BJ (cell line): ENCODE results near the gene NRM. TPM values are rescaled to one million over a fixed set of nuclear protein-coding genes. Genes with fewer than 3 reads are reported as not detected.

Experiments used
- CTCF ChIA-PET: fragments of 350-600 bp; formaldehyde crosslinking; extraction: SDS; loops from one replicate; lab custom pipeline; 2021; ENCODE audit warnings: antibody characterized with exemption, inconsistent platforms; lab: Yijun Ruan, JAX
- POLR2A ChIA-PET: fragments of 300-600 bp; sonication (Branson Sonifier 250); formaldehyde crosslinking; extraction: SDS; loops from one replicate; lab custom pipeline; 2021; ENCODE audit warnings: antibody characterized with exemption; lab: Charles Lee
- DNase-seq: peaks from one replicate; pipeline ENCODE4 v3.0.0-alpha.2; 2011; ENCODE audit warnings: low read depth
- H3K27me3 ChIP-seq: 2 replicates; pipeline ENCODE4 v1.6.0; 2011; ENCODE audit warnings: low read length; ENCODE audit not compliant: control insufficient read depth, insufficient read depth
- H3K36me3 ChIP-seq: 2 replicates; pipeline ENCODE4 v1.5.1; 2011; ENCODE audit warnings: low read length; ENCODE audit not compliant: control insufficient read depth, insufficient read depth
- H3K4me3 ChIP-seq: 2 replicates; pipeline ENCODE4 v1.5.1; 2011; ENCODE audit warnings: low read depth, mild to moderate bottlenecking, control low read depth, low read length
- CTCF ChIP-seq: IDR thresholded peaks from 2 replicates; pipeline ENCODE4 v1.5.1; 2011; ENCODE audit warnings: low read depth, mild to moderate bottlenecking, control low read depth, inconsistent platforms, low read length, moderate library complexity; ENCODE audit not compliant: insufficient read depth
- polyA plus RNA-seq: library from polyadenylated mRNA; depleted of rRNA; stranded (reverse); fragments of >200 nt; gene quantifications from 2 replicates; pipeline ENCODE4 v1.2.3, GENCODE V29; 2011; rRNA removed
- small RNA-seq: library from RNA; depleted of rRNA; stranded (forward); fragments of <200 nt; gene quantifications from one replicate; pipeline ENCODE3, GENCODE V24; 2012; ENCODE audit warnings: low replicate concordance, low read depth; ENCODE audit not compliant: insufficient read length

Gene NRM
- polyA plus RNA-seq, 1 experiment = 19.7 TPM

GRCh38 chr6:30645989-30646388 is 44.8 kb downstream of the NRM start:
- Histone ChIP-seq H3K27me3 (no peaks in the 10 kb centered on the region), H3K36me3 (peaks cover 2% of the 10 kb centered on the region; the same call in 1 of the 2 replicates), H3K4me3 (no peak overlapping the region)
- no peak for DNase-seq
- ChIA-PET POLR2A (no interaction called here), CTCF (interaction anchor here (1.0 kb wide), 1 partner anchor 14 kb away, joined by 3 read pairs; no protein-coding TSS in a partner anchor)
- no peak for TF ChIP-seq CTCF

GRCh38 chr6:30644769-30645168 is 46.0 kb downstream of the NRM start:
- no peak for DNase-seq
- peaks cover 4% of the 10 kb centered on the region for H3K36me3 ChIP-seq
- ChIA-PET CTCF (no interaction called here), POLR2A (no interaction called here)
- H3K4me3 ChIP-seq = no peak overlapping the region
- H3K27me3 ChIP-seq = no peaks in the 10 kb centered on the region
- no peak for TF ChIP-seq CTCF

- no peak for TF ChIP-seq CTCF
- Histone ChIP-seq H3K27me3 (no peaks in the 10 kb centered on the region), H3K4me3 (no peak overlapping the region), H3K36me3 (peaks cover 4% of the 10 kb centered on the region)
- POLR2A ChIA-PET = no interaction called here
- CTCF ChIA-PET = no interaction called here
- no peak for DNase-seq
These were observed 47.1 kb downstream of the NRM start for GRCh38 chr6:30643656-30644055.

- ChIA-PET CTCF (interaction anchor here (1.0 kb wide), 1 partner anchor 31 kb away, joined by 3 read pairs; no protein-coding TSS in a partner anchor), POLR2A (interaction anchor here (0.6 kb wide), 1 partner anchor 26 kb away, joined by 7 read pairs; no protein-coding TSS in a partner anchor)
- H3K4me3 ChIP-seq = no peak overlapping the region
- H3K36me3 ChIP-seq = peaks cover 4% of the 10 kb centered on the region
- DNase-seq = no peak
- TF ChIP-seq CTCF = no peak
- H3K27me3 ChIP-seq = no peaks in the 10 kb centered on the region
These were observed 49.7 kb downstream of the NRM start for GRCh38 chr6:30641048-30641447.

GRCh38 chr6:30640481-30640880 is 50.3 kb downstream of the NRM start:
- POLR2A ChIA-PET = no interaction called here
- H3K36me3 ChIP-seq = peaks cover 4% of the 10 kb centered on the region
- TF ChIP-seq CTCF = no peak
- no peaks in the 10 kb centered on the region for H3K27me3 ChIP-seq
- DNase-seq = no peak
- CTCF ChIA-PET = interaction anchor here (1.0 kb wide), 1 partner anchor 31 kb away, joined by 3 read pairs; no protein-coding TSS in a partner anchor
- no peak overlapping the region for H3K4me3 ChIP-seq

Small RNA genes within 50 kb of the gene (small RNA-seq; reads per million reads assigned to genes)
- gene RF00019 = not detected

Other genes with a start within 250 kb of the NRM start
- 211 and 293 TPM in 2 replicates for gene HLA-E, start 201.5 kb downstream of the NRM start, polyA plus RNA-seq
- gene GNL1, start 134.5 kb downstream of the NRM start, polyA plus RNA-seq = 47.4 and 47.6 TPM in 2 replicates
- 15.8 and 16.0 TPM in 2 replicates for gene PRR3, start 133.7 kb downstream of the NRM start, polyA plus RNA-seq
- 30.0 and 37.9 TPM in 2 replicates for gene ABCF1, start 119.5 kb downstream of the NRM start, polyA plus RNA-seq
- 27.0 and 32.2 TPM in 2 replicates for gene PPP1R10, start 73.7 kb downstream of the NRM start, polyA plus RNA-seq
- 58.7 and 69.3 TPM in 2 replicates for gene MRPS18B, start 73.1 kb downstream of the NRM start, polyA plus RNA-seq
- 5.5 and 6.8 TPM in 2 replicates for gene ATAT1, start 64.1 kb downstream of the NRM start, polyA plus RNA-seq
- gene C6orf136, start 43.9 kb downstream of the NRM start, polyA plus RNA-seq = 5.4 and 6.0 TPM in 2 replicates
- gene DHX16, start 18.0 kb downstream of the NRM start, polyA plus RNA-seq = 25.1 and 44.5 TPM in 2 replicates
- 87.5 and 121 TPM in 2 replicates for gene PPP1R18, start 4.3 kb downstream of the NRM start, polyA plus RNA-seq
- gene MDC1, start 26.3 kb upstream of the NRM start, polyA plus RNA-seq = 5.1 and 7.5 TPM in 2 replicates
- gene TUBB, start 29.4 kb upstream of the NRM start, polyA plus RNA-seq = 1,140 and 1,840 TPM in 2 replicates
- 205 and 292 TPM in 2 replicates for gene FLOT1, start 51.7 kb upstream of the NRM start, polyA plus RNA-seq
- gene IER3, start 53.6 kb upstream of the NRM start, polyA plus RNA-seq = 43.7 and 51.7 TPM in 2 replicates
- gene DDR1, start 193.5 kb upstream of the NRM start, polyA plus RNA-seq = 10.6 and 17.0 TPM in 2 replicates
- 24.9 and 28.2 TPM in 2 replicates for gene GTF2H4, start 217.2 kb upstream of the NRM start, polyA plus RNA-seq
- gene VARS2, start 223.3 kb upstream of the NRM start, polyA plus RNA-seq = 14.8 and 16.1 TPM in 2 replicates
- not detected in 2 replicates for gene SFTA2, start 241.2 kb upstream of the NRM start, polyA plus RNA-seq
- gene MUCL3, start 250.0 kb upstream of the NRM start, polyA plus RNA-seq = not detected in 2 replicates